Activated T-cell treated with anti-CD3 and anti-CD28 coated beads, Interleukin-2, amount 50 U/mL, for 4 hours (primary cell): ENCODE data around the gene NOTCH3. TPM values are rescaled to one million over a fixed set of nuclear protein-coding genes. Genes with fewer than 3 reads are reported as not detected.

Experiments
- total RNA-seq, 3 donors: library from RNA; stranded (reverse); gene quantifications; one replicate each; pipeline ENCODE4 v1.2.1, GENCODE V29; 2021

The NOTCH3 gene
- total RNA-seq, 3 donors from 2014 or later: 0.16 to 0.27 (median 0.18) TPM

Other genes starting within 250 kb of the NOTCH3 start
- not detected for gene SLC1A6, start 221.1 kb downstream of the NOTCH3 start, total RNA-seq
- not detected for gene CASP14, start 151.5 kb downstream of the NOTCH3 start, total RNA-seq
- gene OR1I1, start 118.8 kb downstream of the NOTCH3 start, total RNA-seq: not detected
- under 1 TPM; 0.49 to 0.76 (median 0.63) TPM for gene SYDE1, start 93.6 kb downstream of the NOTCH3 start, total RNA-seq
- under 1 TPM in 1 of 3 donors, not detected in 2; 0.29 TPM for gene EPHX3, start 31.5 kb upstream of the NOTCH3 start, total RNA-seq
- 100 to 1,000 TPM; 102 to 113 (median 112) TPM for gene BRD4, start 131.5 kb upstream of the NOTCH3 start, total RNA-seq
- gene AKAP8, start 178.8 kb upstream of the NOTCH3 start, total RNA-seq: 10 to 100 TPM; 83.0 to 88.8 (median 88.0) TPM
- gene AKAP8L, start 218.0 kb upstream of the NOTCH3 start, total RNA-seq: 10 to 100 TPM; 65.3 to 67.6 (median 65.5) TPM
- 10 to 100 TPM; 50.5 to 54.4 (median 53.8) TPM for gene WIZ, start 249.0 kb upstream of the NOTCH3 start, total RNA-seq